H9 (cell line): Measurements from ENCODE around the gene IMPDH1. TPM values are rescaled to one million over a fixed set of nuclear protein-coding genes. Genes with fewer than 3 reads are reported as not detected.

Source experiments
- DNase-seq: peaks from one replicate; pipeline ENCODE4 v3.0.0-alpha.2; 2017
- H2AFZ ChIP-seq: one replicate; pipeline ENCODE4 v1.6.1; 2013; ENCODE audit warnings: mild to moderate bottlenecking, low read length, control low read depth, moderate library complexity
- H2AK5ac ChIP-seq: 2 replicates; pipeline ENCODE4 v1.6.1; 2013; ENCODE audit warnings: low read length, control low read depth, mixed read lengths; ENCODE audit not compliant: insufficient read length
- H2BK120ac ChIP-seq: one replicate; pipeline ENCODE4 v1.6.1; 2013; ENCODE audit warnings: low read depth, mild to moderate bottlenecking, low read length, control low read depth, inconsistent platforms; ENCODE audit not compliant: poor library complexity, severe bottlenecking
- H2BK12ac ChIP-seq: 2 replicates; pipeline ENCODE4 v1.6.1; 2013; ENCODE audit warnings: low read length, control low read depth, mixed read lengths, low read depth; ENCODE audit not compliant: insufficient read length
- H2BK15ac ChIP-seq: 2 replicates; pipeline ENCODE4 v1.6.1; 2013; ENCODE audit warnings: low read depth, low read length, control low read depth
- H2BK20ac ChIP-seq: one replicate; pipeline ENCODE4 v1.6.1; 2013; ENCODE audit warnings: low read depth, mild to moderate bottlenecking, low read length, control low read depth, inconsistent platforms; ENCODE audit not compliant: poor library complexity, severe bottlenecking
- H2BK5ac ChIP-seq: 2 replicates; pipeline ENCODE4 v1.6.1; 2013; ENCODE audit warnings: low read length, control low read depth, mixed read lengths; ENCODE audit not compliant: insufficient read length
- H3K14ac ChIP-seq: 2 replicates; pipeline ENCODE4 v1.6.1; 2013; ENCODE audit warnings: low read length, control low read depth; ENCODE audit not compliant: insufficient read depth
- H3K18ac ChIP-seq: 2 replicates; pipeline ENCODE4 v1.6.1; 2013; ENCODE audit warnings: low read depth, mild to moderate bottlenecking, mixed read lengths, low read length, control low read depth; ENCODE audit not compliant: insufficient read length
- H3K23ac ChIP-seq: 2 replicates; pipeline ENCODE4 v1.6.1; 2013; ENCODE audit warnings: low read length, control low read depth, mixed read lengths, low read depth; ENCODE audit not compliant: insufficient read length
- H3K23me2 ChIP-seq: 2 replicates; pipeline ENCODE4 v1.6.1; 2013; ENCODE audit warnings: low read depth, mild to moderate bottlenecking, mixed read lengths, low read length, control low read depth; ENCODE audit not compliant: insufficient read length, poor library complexity, severe bottlenecking
- H3K27ac ChIP-seq: 2 replicates; pipeline ENCODE4 v1.5.1; 2013; ENCODE audit warnings: low read length, control low read depth, mixed read lengths, low read depth; ENCODE audit not compliant: insufficient read length
- H3K27me3 ChIP-seq: 2 replicates; pipeline ENCODE4 v1.6.1; 2013; ENCODE audit warnings: low read length, control low read depth, inconsistent platforms; ENCODE audit not compliant: insufficient read depth
- H3K4ac ChIP-seq: 2 replicates; pipeline ENCODE4 v1.6.1; 2013; ENCODE audit warnings: low read depth, mild to moderate bottlenecking, control low read depth, inconsistent platforms, low read length, moderate library complexity
- H3K4me1 ChIP-seq: 2 replicates; pipeline ENCODE4 v1.6.1; 2013; ENCODE audit warnings: low read length, control low read depth, inconsistent platforms; ENCODE audit not compliant: insufficient read depth
- H3K4me2 ChIP-seq: 2 replicates; pipeline ENCODE4 v1.6.1; 2013; ENCODE audit warnings: low read length, control low read depth, mixed read lengths; ENCODE audit not compliant: insufficient read length, insufficient read depth
- H3K56ac ChIP-seq: 2 replicates; pipeline ENCODE4 v1.6.1; 2013; ENCODE audit warnings: low read depth, mild to moderate bottlenecking, mixed read lengths, low read length, control low read depth; ENCODE audit not compliant: insufficient read length
- H3K79me1 ChIP-seq: 2 replicates; pipeline ENCODE4 v1.6.1; 2013; ENCODE audit warnings: low read depth, mild to moderate bottlenecking, moderate library complexity, low read length, control low read depth, inconsistent platforms; ENCODE audit not compliant: insufficient read depth, poor library complexity, severe bottlenecking
- H3K79me2 ChIP-seq: 2 replicates; pipeline ENCODE4 v1.6.1; 2013; ENCODE audit warnings: low read length, control low read depth, inconsistent platforms; ENCODE audit not compliant: insufficient read depth
- H3K9ac ChIP-seq: 2 replicates; pipeline ENCODE4 v1.6.1; 2013; ENCODE audit warnings: low read length, control low read depth, mixed read lengths; ENCODE audit not compliant: insufficient read length; ENCODE audit errors: extremely low read depth
- H3K9me3 ChIP-seq: one replicate; pipeline ENCODE4 v1.6.1; 2013; ENCODE audit warnings: low read depth, low read length, inconsistent platforms; ENCODE audit not compliant: control insufficient read depth
- H3T11ph ChIP-seq: one replicate; pipeline ENCODE4 v1.6.1; 2013; ENCODE audit warnings: mild to moderate bottlenecking, low read length, control low read depth, inconsistent platforms
- H4K20me1 ChIP-seq: one replicate; pipeline ENCODE4 v1.6.1; 2013; ENCODE audit not compliant: control insufficient read depth, insufficient read length, insufficient read depth
- H4K5ac ChIP-seq: 2 replicates; pipeline ENCODE4 v1.6.1; 2013; ENCODE audit warnings: low read depth, mild to moderate bottlenecking, mixed read lengths, low read length, control low read depth; ENCODE audit not compliant: insufficient read length
- H4K8ac ChIP-seq: replicated peaks from 2 replicates; pipeline ENCODE4 v1.6.1; 2013; ENCODE audit warnings: low read length, control low read depth, mixed read lengths, low read depth; ENCODE audit not compliant: insufficient read length
- H4K91ac ChIP-seq: 2 replicates; pipeline ENCODE4 v1.6.1; 2013; ENCODE audit warnings: low read depth, mild to moderate bottlenecking, moderate library complexity, mixed read lengths, low read length, control low read depth; ENCODE audit not compliant: insufficient read length
- H3K27ac Mint-ChIP-seq, 3 experiments: 2 replicates in 2 of 3; 3 replicates in 1 of 3; pipeline ENCODE4 v1.8.0; 2020 to 2021; ENCODE audit warnings: mixed read lengths in 3 of 3, mild to moderate bottlenecking in 1 of 3, moderate library complexity in 1 of 3
- H3K27me3 Mint-ChIP-seq: 2 replicates; pipeline ENCODE4 v1.8.0; 2021; ENCODE audit warnings: low read depth, mild to moderate bottlenecking, moderate library complexity, mixed read lengths
- H3K36me3 Mint-ChIP-seq, 3 experiments: 2 replicates in 2 of 3; 3 replicates in 1 of 3; pipeline ENCODE4 v1.8.0; 2020 to 2021; ENCODE audit warnings: low read depth in 3 of 3, mixed read lengths in 3 of 3; ENCODE audit not compliant: insufficient read depth in 1 of 3
- H3K4me1 Mint-ChIP-seq, 2 experiments: 2 replicates each; pipeline ENCODE4 v1.8.0; 2020; ENCODE audit warnings: mixed read lengths in 2 of 2
- H3K4me3 Mint-ChIP-seq, 2 experiments: 2 replicates in 1 of 2; 3 replicates in 1 of 2; pipeline ENCODE4 v1.8.0; 2020 to 2021; ENCODE audit warnings: mild to moderate bottlenecking in 2 of 2, mixed read lengths in 2 of 2, moderate library complexity in 1 of 2
- H3K9me3 Mint-ChIP-seq, 2 experiments: 2 replicates in 1 of 2; 3 replicates in 1 of 2; pipeline ENCODE4 v1.8.0; 2020; ENCODE audit warnings: mild to moderate bottlenecking in 2 of 2, mixed read lengths in 2 of 2, moderate library complexity in 1 of 2
- WGBS: extraction: QIAGEN DNeasy Blood & Tissue Kit; methylation state at CpG from one replicate; pipeline ENCODE4 v1.1.7; 2013; ENCODE audit warnings: missing lambda C conversion rate, low lambda C conversion rate, mixed read lengths; ENCODE audit not compliant: insufficient read length; ENCODE audit errors: extremely low coverage; 5-methylcytosine and 5-hydroxymethylcytosine counted together
- total RNA-seq: library from RNA; stranded (reverse); gene quantifications from 2 replicates; pipeline ENCODE4 v1.2.1, GENCODE V29; 2021
- TF ChIP-seq, protein P1 (sequence below): fragments of 200-600 bp; sonication (generic); conservative IDR thresholded peaks from 3 replicates; pipeline ENCODE4 v1.8.0; 2021; ENCODE audit warnings: antibody characterized with exemption, mild to moderate bottlenecking

IMPDH1 gene
- total RNA-seq, 1 experiment from 2014 or later, result 35.2 TPM

DNA sequence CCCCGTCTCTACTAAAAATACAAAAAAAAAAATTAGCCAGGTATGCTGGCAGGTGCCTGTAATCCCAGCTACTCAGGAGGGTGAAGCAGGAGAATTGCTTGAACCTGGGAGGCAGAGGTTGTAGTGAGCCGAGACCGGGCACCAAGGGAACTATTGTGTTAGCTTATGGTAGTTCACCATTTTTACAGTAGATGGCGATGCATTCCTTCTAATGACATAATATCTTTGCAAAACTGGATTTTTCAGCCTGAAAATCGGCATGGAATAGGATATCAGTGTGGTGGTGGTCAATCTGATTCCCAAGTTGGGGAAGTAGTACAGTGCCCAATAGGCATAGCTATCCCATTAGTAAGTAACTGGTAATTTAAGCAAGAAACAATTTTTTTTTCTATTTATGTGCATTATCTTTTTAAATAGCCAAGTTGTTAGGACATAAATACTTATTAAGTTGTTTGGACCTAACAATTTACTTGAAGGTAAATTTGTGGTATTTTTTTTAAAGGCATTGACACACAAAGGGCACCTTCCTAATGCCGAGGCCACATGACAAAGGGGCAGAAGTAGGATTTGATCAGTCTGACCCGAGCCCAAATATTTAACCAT, 17.6 kb upstream of the IMPDH1 start:
- no peak overlapping the region for H3K23ac ChIP-seq
- H3T11ph ChIP-seq, result no peak overlapping the region
- no peak overlapping the region for H2BK5ac ChIP-seq
- no peak overlapping the region for H3K56ac ChIP-seq
- H3K4me1 ChIP-seq, result no peaks in the 10 kb centered on the region
- H2BK15ac ChIP-seq, result no peak overlapping the region
- H3K14ac ChIP-seq, result no peak overlapping the region
- H3K9me3 ChIP-seq, result no peaks in the 10 kb centered on the region
- H3K23me2 ChIP-seq, result no peaks in the 10 kb centered on the region
- H3K36me3 Mint-ChIP-seq, result no peaks in the 10 kb centered on the region
- no peak overlapping the region for H3K27ac Mint-ChIP-seq
- H4K8ac ChIP-seq, result no peak overlapping the region
- peaks cover 9% of the 10 kb centered on the region for H3K27me3 Mint-ChIP-seq
- H2BK120ac ChIP-seq, result no peak overlapping the region
- no peak overlapping the region for H3K27ac ChIP-seq
- H3K4me2 ChIP-seq, result no peak overlapping the region
- no peak overlapping the region for H3K4me3 Mint-ChIP-seq
- H3K9ac ChIP-seq, result no peak overlapping the region
- H2AFZ ChIP-seq, result no peak overlapping the region
- no peaks in the 10 kb centered on the region for H3K27me3 ChIP-seq
- H2BK20ac ChIP-seq, result no peak overlapping the region
- H3K4ac ChIP-seq, result no peak overlapping the region
- no peak overlapping the region for H3K18ac ChIP-seq
- no peak overlapping the region for H4K91ac ChIP-seq
- H3K4me1 Mint-ChIP-seq, result peaks cover 11 to 12% of the 10 kb centered on the region in 2 experiments
- H4K20me1 ChIP-seq, result no peaks in the 10 kb centered on the region
- H3K79me1 ChIP-seq, result no peaks in the 10 kb centered on the region
- H2BK12ac ChIP-seq, result no peak overlapping the region
- TF ChIP-seq, protein P1, sequence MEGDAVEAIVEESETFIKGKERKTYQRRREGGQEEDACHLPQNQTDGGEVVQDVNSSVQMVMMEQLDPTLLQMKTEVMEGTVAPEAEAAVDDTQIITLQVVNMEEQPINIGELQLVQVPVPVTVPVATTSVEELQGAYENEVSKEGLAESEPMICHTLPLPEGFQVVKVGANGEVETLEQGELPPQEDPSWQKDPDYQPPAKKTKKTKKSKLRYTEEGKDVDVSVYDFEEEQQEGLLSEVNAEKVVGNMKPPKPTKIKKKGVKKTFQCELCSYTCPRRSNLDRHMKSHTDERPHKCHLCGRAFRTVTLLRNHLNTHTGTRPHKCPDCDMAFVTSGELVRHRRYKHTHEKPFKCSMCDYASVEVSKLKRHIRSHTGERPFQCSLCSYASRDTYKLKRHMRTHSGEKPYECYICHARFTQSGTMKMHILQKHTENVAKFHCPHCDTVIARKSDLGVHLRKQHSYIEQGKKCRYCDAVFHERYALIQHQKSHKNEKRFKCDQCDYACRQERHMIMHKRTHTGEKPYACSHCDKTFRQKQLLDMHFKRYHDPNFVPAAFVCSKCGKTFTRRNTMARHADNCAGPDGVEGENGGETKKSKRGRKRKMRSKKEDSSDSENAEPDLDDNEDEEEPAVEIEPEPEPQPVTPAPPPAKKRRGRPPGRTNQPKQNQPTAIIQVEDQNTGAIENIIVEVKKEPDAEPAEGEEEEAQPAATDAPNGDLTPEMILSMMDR, result peak; percentile 87
- H3K79me2 ChIP-seq, result no peaks in the 10 kb centered on the region
- no peak for DNase-seq
- no peak overlapping the region for H2AK5ac ChIP-seq
- no peaks in the 10 kb centered on the region; a peak in 1 of 5 replicates for H3K9me3 Mint-ChIP-seq
- H4K5ac ChIP-seq, result no peak overlapping the region
- whole genome bisulfite sequencing, result no CpG with 5 or more reads among the region's 7 CpGs
